HepG2 (cell line): Measurements from ENCODE around the gene LASP1. TPM values are rescaled to one million over a fixed set of nuclear protein-coding genes. Genes with fewer than 3 reads are reported as not detected.

Source experiments
- AHR ChIP-seq: IDR thresholded peaks from 2 replicates; pipeline ENCODE4 v1.6.1; 2018; ENCODE audit warnings: missing genetic modification reagents, missing compliant biosample characterization
- ELF3 ChIP-seq: IDR thresholded peaks from 2 replicates; pipeline ENCODE4 v1.6.1; 2016; ENCODE audit warnings: missing genetic modification reagents, missing compliant biosample characterization
- HOXD1 ChIP-seq: sonication (generic); formaldehyde crosslinking; IDR thresholded peaks from 2 replicates; pipeline ENCODE4 v1.5.0; 2020; ENCODE audit warnings: missing genetic modification reagents
- KLF16 ChIP-seq, 2 experiments: sonication (generic) in 1 of 2; formaldehyde crosslinking in 1 of 2; IDR thresholded peaks; 2 replicates each; pipeline versions ENCODE4 v1.6.1 to v1.8.0; 2016 to 2023; ENCODE audit warnings: missing genetic modification reagents in 2 of 2, missing compliant biosample characterization in 1 of 2
- MYC ChIP-seq: sonication (generic); formaldehyde crosslinking; IDR thresholded peaks from 2 replicates; pipeline ENCODE4 v1.9.0; 2021; ENCODE audit warnings: missing genetic modification reagents, borderline replicate concordance
- NR2C2 ChIP-seq: sonication (generic); formaldehyde crosslinking; IDR thresholded peaks from 2 replicates; pipeline ENCODE4 v1.4.0; 2020; ENCODE audit warnings: missing genetic modification reagents, mild to moderate bottlenecking, moderate library complexity, borderline replicate concordance
- RAD21 ChIP-seq: fragments of 450-650 bp; formaldehyde crosslinking; IDR thresholded peaks from 2 replicates; pipeline ENCODE4 v1.5.0; 2020; ENCODE audit warnings: mild to moderate bottlenecking
- REL ChIP-seq: sonication (generic); formaldehyde crosslinking; conservative IDR thresholded peaks from 2 replicates; pipeline ENCODE4 v1.8.0; 2022; ENCODE audit warnings: mild to moderate bottlenecking, missing genetic modification reagents, moderate library complexity
- SMAD3 ChIP-seq: sonication (generic); formaldehyde crosslinking; IDR thresholded peaks from 2 replicates; pipeline ENCODE4 v1.4.0; 2020; ENCODE audit warnings: missing genetic modification reagents
- TEAD2 ChIP-seq: sonication (generic); formaldehyde crosslinking; IDR thresholded peaks from 2 replicates; pipeline ENCODE4 v1.9.0; 2021; ENCODE audit warnings: missing genetic modification reagents
- TFDP2 ChIP-seq: sonication (generic); formaldehyde crosslinking; IDR thresholded peaks from 2 replicates; pipeline ENCODE4 v1.4.0; 2020; ENCODE audit warnings: missing genetic modification reagents
- YEATS2 ChIP-seq: sonication (generic); formaldehyde crosslinking; IDR thresholded peaks from 2 replicates; pipeline ENCODE4 v1.4.0; 2020; ENCODE audit warnings: missing genetic modification reagents, borderline replicate concordance
- ZFP82 ChIP-seq: sonication (generic); formaldehyde crosslinking; IDR thresholded peaks from 2 replicates; pipeline ENCODE4 v1.5.1; 2020; ENCODE audit warnings: mild to moderate bottlenecking, missing genetic modification reagents, borderline replicate concordance
- ZNF10 ChIP-seq: sonication (generic); formaldehyde crosslinking; IDR thresholded peaks from 2 replicates; pipeline ENCODE4 v1.4.0; 2020; ENCODE audit warnings: mild to moderate bottlenecking, low read depth, missing genetic modification reagents, borderline replicate concordance
- ZNF143 ChIP-seq: sonication (generic); formaldehyde crosslinking; IDR thresholded peaks from 2 replicates; pipeline ENCODE4 v1.4.0; 2020; ENCODE audit warnings: missing genetic modification reagents
- ZNF331 ChIP-seq: sonication (generic); formaldehyde crosslinking; IDR thresholded peaks from 2 replicates; pipeline ENCODE4 v1.4.0; 2020; ENCODE audit warnings: missing genetic modification reagents
- ZNF44 ChIP-seq: sonication (generic); formaldehyde crosslinking; IDR thresholded peaks from 2 replicates; pipeline ENCODE4 v1.5.1; 2020; ENCODE audit warnings: mild to moderate bottlenecking, missing genetic modification reagents
- ZNF577 ChIP-seq: sonication (generic); formaldehyde crosslinking; IDR thresholded peaks from 2 replicates; pipeline ENCODE4 v1.4.0; 2020; ENCODE audit warnings: mild to moderate bottlenecking, low read depth, missing genetic modification reagents, borderline replicate concordance
- ZNF614 ChIP-seq: IDR thresholded peaks from 2 replicates; pipeline ENCODE4 v1.6.1; 2018; ENCODE audit warnings: missing biosample characterization, missing genetic modification reagents, inconsistent platforms, borderline replicate concordance
- ZNF83 ChIP-seq: sonication (generic); formaldehyde crosslinking; IDR thresholded peaks from 2 replicates; pipeline ENCODE4 v1.4.0; 2020; ENCODE audit warnings: missing genetic modification reagents, mild to moderate bottlenecking, borderline replicate concordance
- ZNF850 ChIP-seq: sonication (generic); formaldehyde crosslinking; conservative IDR thresholded peaks from 2 replicates; pipeline ENCODE4 v1.9.0; 2021; ENCODE audit warnings: mild to moderate bottlenecking, missing genetic modification reagents
- polyA plus RNA-seq, 8 experiments: library from polyadenylated mRNA; depleted of rRNA in 3 of 8; stranded (reverse) in 7 of 8; unstranded in 1 of 8; fragments of >200 nt; fragmentation: Illumina TruSeq in 4 of 8; extraction: Trizol in 4 of 8; gene quantifications; 2 replicates each; pipeline versions ENCODE4 v1.2.1 to v1.2.3, GENCODE V29; 2011 to 2016; ENCODE audit warnings: low read depth in 4 of 8, missing spikeins in 1 of 8, mixed read lengths in 1 of 8; ENCODE audit not compliant: insufficient read depth in 1 of 8
- total RNA-seq, 5 experiments: library from RNA; depleted of rRNA; stranded (reverse); fragments of >200 nt; fragmentation: Illumina TruSeq; extraction: Trizol; gene quantifications; 2 replicates each; pipeline ENCODE4 v1.2.3, GENCODE V29; 2016; ENCODE audit warnings: low read depth in 1 of 5
- TF ChIP-seq, protein P1 (sequence below): sonication (generic); formaldehyde crosslinking; IDR thresholded peaks from 2 replicates; pipeline ENCODE4 v1.5.0; 2020; ENCODE audit warnings: mild to moderate bottlenecking, missing genetic modification reagents
- TF ChIP-seq, protein P2 (sequence below): sonication (generic); formaldehyde crosslinking; IDR thresholded peaks from 2 replicates; pipeline ENCODE4 v1.5.0; 2020; ENCODE audit warnings: mild to moderate bottlenecking, missing genetic modification reagents
- TF ChIP-seq, protein P3 (sequence below): sonication (generic); formaldehyde crosslinking; IDR thresholded peaks from 2 replicates; pipeline ENCODE4 v1.4.0; 2020; ENCODE audit warnings: missing genetic modification reagents

LASP1 gene
- total and polyA plus RNA-seq, 2 of the 13 experiments (the other 11 are each of a cell fraction or from before 2014, with no cell fraction given) = 70.1 to 97.0 TPM

DNA sequence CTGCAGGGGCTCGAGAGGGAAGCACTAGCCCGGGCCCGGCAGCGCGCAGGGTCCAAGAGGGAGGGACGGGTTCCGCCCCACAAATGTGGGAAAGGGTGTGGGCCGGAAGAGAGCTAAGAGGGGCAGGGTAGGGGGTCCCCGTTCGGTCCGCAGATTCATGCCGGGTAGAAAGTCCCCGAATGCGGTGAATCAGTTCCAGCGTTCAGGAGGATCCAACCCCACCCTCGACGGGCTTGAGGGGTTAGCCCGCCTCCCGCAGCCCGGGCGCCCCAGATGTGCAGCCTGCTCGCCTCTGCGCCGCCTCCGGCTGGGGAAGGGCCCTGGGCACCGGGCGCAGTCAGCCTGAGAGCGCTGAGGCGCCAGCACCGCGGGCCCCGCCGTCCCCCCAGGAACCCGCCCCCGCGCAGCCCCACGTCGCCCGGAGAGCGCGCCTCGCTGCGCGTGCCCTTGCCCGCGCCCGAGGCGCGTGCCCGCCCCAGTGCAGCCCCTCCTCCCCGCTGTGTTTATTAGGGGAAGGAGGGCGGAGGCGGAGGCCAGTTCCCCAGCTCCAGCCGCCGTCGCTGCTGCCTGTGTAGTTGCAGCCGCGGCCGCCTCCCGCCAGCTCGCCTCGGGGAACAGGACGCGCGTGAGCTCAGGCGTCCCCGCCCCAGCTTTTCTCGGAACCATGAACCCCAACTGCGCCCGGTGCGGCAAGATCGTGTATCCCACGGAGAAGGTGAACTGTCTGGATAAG is at the start of gene LASP1 (continued):
- TF ChIP-seq AHR (peak; percentile 82; the same call in 1 of the 2 replicates), ZNF83 (no peak; the same call in none of the 2 replicates), RAD21 (CRISPR knock-in tag) (peak; percentile 23), TFDP2 (CRISPR knock-in tag) (no peak; the same call in 1 of the 2 replicates), ZFP82 (CRISPR knock-in tag) (no peak), TEAD2 (no peak), ZNF44 (CRISPR knock-in tag) (0 out of 2 replicates have a peak, but pooled peaks have one; percentile 52), ZNF577 (no peak), ZNF10 (CRISPR knock-in tag) (0 out of 2 replicates have a peak, but pooled peaks have one; percentile 33), MYC (peak; percentile 76), ZNF850 (CRISPR knock-in tag) (no peak), SMAD3 (CRISPR knock-in tag) (peak; percentile 32; the same call in 1 of the 2 replicates), REL (CRISPR knock-in tag) (peak; percentile 11; the same call in 1 of the 2 replicates), YEATS2 (peak; percentile 54), ZNF331 (CRISPR knock-in tag) (peak; percentile 1; the same call in 1 of the 2 replicates), ZNF143 (CRISPR knock-in tag) (peak; percentile 28; the same call in 1 of the 2 replicates), HOXD1 (peak; percentile 85), ELF3 (CRISPR knock-in tag) (peak; percentile 55), KLF16 (CRISPR knock-in tag; IDR thresholded peaks at IDR 0.05) (no peak; a peak in 1 of 4 replicates), NR2C2 (CRISPR knock-in tag) (no peak), ZNF614 (CRISPR knock-in tag) (peak; percentile 36; the same call in 1 of the 2 replicates)
- TF ChIP-seq, protein P1, sequence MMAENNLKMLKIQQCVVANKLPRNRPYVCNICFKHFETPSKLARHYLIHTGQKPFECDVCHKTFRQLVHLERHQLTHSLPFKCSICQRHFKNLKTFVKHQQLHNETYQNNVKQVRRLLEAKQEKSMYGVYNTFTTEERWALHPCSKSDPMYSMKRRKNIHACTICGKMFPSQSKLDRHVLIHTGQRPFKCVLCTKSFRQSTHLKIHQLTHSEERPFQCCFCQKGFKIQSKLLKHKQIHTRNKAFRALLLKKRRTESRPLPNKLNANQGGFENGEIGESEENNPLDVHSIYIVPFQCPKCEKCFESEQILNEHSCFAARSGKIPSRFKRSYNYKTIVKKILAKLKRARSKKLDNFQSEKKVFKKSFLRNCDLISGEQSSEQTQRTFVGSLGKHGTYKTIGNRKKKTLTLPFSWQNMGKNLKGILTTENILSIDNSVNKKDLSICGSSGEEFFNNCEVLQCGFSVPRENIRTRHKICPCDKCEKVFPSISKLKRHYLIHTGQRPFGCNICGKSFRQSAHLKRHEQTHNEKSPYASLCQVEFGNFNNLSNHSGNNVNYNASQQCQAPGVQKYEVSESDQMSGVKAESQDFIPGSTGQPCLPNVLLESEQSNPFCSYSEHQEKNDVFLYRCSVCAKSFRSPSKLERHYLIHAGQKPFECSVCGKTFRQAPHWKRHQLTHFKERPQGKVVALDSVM (CRISPR knock-in tag) = peak; percentile 88
- TF ChIP-seq, protein P2, sequence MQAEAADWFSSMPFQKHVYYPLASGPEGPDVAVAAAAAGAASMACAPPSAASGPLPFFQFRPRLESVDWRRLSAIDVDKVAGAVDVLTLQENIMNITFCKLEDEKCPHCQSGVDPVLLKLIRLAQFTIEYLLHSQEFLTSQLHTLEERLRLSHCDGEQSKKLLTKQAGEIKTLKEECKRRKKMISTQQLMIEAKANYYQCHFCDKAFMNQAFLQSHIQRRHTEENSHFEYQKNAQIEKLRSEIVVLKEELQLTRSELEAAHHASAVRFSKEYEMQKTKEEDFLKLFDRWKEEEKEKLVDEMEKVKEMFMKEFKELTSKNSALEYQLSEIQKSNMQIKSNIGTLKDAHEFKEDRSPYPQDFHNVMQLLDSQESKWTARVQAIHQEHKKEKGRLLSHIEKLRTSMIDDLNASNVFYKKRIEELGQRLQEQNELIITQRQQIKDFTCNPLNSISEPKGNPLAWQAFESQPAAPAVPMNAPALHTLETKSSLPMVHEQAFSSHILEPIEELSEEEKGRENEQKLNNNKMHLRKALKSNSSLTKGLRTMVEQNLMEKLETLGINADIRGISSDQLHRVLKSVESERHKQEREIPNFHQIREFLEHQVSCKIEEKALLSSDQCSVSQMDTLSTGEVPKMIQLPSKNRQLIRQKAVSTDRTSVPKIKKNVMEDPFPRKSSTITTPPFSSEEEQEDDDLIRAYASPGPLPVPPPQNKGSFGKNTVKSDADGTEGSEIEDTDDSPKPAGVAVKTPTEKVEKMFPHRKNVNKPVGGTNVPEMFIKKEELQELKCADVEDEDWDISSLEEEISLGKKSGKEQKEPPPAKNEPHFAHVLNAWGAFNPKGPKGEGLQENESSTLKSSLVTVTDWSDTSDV (CRISPR knock-in tag) = peak; percentile 95
- TF ChIP-seq, protein P3, sequence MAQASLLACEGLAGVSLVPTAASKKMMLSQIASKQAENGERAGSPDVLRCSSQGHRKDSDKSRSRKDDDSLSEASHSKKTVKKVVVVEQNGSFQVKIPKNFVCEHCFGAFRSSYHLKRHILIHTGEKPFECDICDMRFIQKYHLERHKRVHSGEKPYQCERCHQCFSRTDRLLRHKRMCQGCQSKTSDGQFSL (CRISPR knock-in tag) = 0 out of 2 replicates have a peak, but pooled peaks have one; percentile 52
